K562 (cell line): ENCODE measurements around the gene ARHGAP28. TPM values are rescaled to one million over a fixed set of nuclear protein-coding genes. Genes with fewer than 3 reads are reported as not detected.

Source experiments
- ATAC-seq: fragments of 200-7000 bp; cut with Tn5 transposase; 3 replicates; pipeline ENCODE4 v1.9.1; 2020; ENCODE audit warnings: moderate library complexity
- BruUV-seq: library from RNA; stranded (reverse); fragments of 400-500 nt; replicated peaks from 2 replicates; lab custom pipeline; 2021; lab: Mats Ljungman, UMichigan
- CTCF ChIA-PET: fragments of 300-600 bp; formaldehyde crosslinking; extraction: SDS; loops from one replicate; lab custom pipeline; 2021; ENCODE audit warnings: low intra/inter-chr PET ratio; lab: Yijun Ruan, JAX
- POLR2A ChIA-PET: fragments of 300-600, 350-650 bp; sonication (Branson Sonifier 250); formaldehyde crosslinking; extraction: SDS; loops from one replicate; lab custom pipeline; 2021; ENCODE audit warnings: antibody characterized with exemption, inconsistent platforms; lab: Yijun Ruan, JAX
- DNase-seq, 4 experiments: peaks; one replicate each; pipeline versions ENCODE4 v3.0.0 to v3.0.0-alpha.2; 2011 to 2018; ENCODE audit warnings: low spot score in 3 of 4, mixed read lengths in 3 of 4; ENCODE audit errors: extremely low read depth in 1 of 4
- FAIRE-seq: peaks from 2 replicates; lab custom pipeline; 2011; peaks lifted over from hg19 to GRCh38; lab: Jason Lieb, UNC
- H2AFZ ChIP-seq: 2 replicates; pipeline ENCODE4 v1.6.0; 2011; ENCODE audit warnings: low read depth, low read length, control low read depth, inconsistent platforms
- H3K27ac ChIP-seq: fragments of 200-600 bp; 3 replicates; pipeline ENCODE4 v1.8.0; 2011; ENCODE audit warnings: low read depth, mild to moderate bottlenecking, control low read depth, inconsistent platforms, low read length, moderate library complexity, mixed read lengths; ENCODE audit errors: extremely low read depth
- H3K27me3 ChIP-seq, 2 experiments: fragments of 300-600 bp in 1 of 2; 2 replicates in 1 of 2; 3 replicates in 1 of 2; pipeline versions ENCODE4 v1.6.0 to v1.8.0; 2011; ENCODE audit warnings: inconsistent platforms in 2 of 2, low read length in 2 of 2, mild to moderate bottlenecking in 1 of 2, mixed read lengths in 1 of 2, moderate library complexity in 1 of 2; ENCODE audit not compliant: control insufficient read depth in 2 of 2, insufficient read depth in 2 of 2
- H3K36me3 ChIP-seq: fragments of 300-600 bp; 3 replicates; pipeline ENCODE4 v1.8.0; 2011; ENCODE audit warnings: mild to moderate bottlenecking, low read length, inconsistent platforms; ENCODE audit not compliant: control insufficient read depth, insufficient read depth
- H3K4me1 ChIP-seq, 2 experiments: fragments of 200-600 bp in 1 of 2; replicated peaks in 1 of 2; 2 replicates in 1 of 2; 3 replicates in 1 of 2; pipeline versions ENCODE4 v1.5.1 to v1.8.0; 2011; ENCODE audit warnings: inconsistent platforms in 2 of 2, low read length in 2 of 2, mild to moderate bottlenecking in 1 of 2, mixed read lengths in 1 of 2, moderate library complexity in 1 of 2; ENCODE audit not compliant: control insufficient read depth in 2 of 2, insufficient read depth in 2 of 2
- H3K4me2 ChIP-seq: 2 replicates; pipeline ENCODE4 v1.6.1; 2011; ENCODE audit warnings: low read length, control low read depth, inconsistent platforms, mixed read lengths; ENCODE audit not compliant: insufficient read depth
- H3K4me3 ChIP-seq: fragments of 200-600 bp; sonication (generic), shearing (Covaris generic); 2 replicates; pipeline ENCODE4 v1.5.1; 2016; ENCODE audit warnings: control low read depth, inconsistent platforms
- H3K79me2 ChIP-seq: fragments of 200-600 bp; 3 replicates; pipeline ENCODE4 v1.8.0; 2011; ENCODE audit warnings: low read length, inconsistent platforms; ENCODE audit not compliant: control insufficient read depth, insufficient read depth
- H3K9ac ChIP-seq, 2 experiments: 2 replicates each; pipeline versions ENCODE4 v1.6.0 to v1.6.1; 2011; ENCODE audit warnings: low read depth in 2 of 2, low read length in 2 of 2, control low read depth in 1 of 2, inconsistent platforms in 1 of 2, mild to moderate bottlenecking in 1 of 2, mixed read lengths in 1 of 2; ENCODE audit not compliant: insufficient read depth in 1 of 2
- H3K9me1 ChIP-seq: one replicate; pipeline ENCODE4 v1.6.0; 2011; ENCODE audit warnings: inconsistent platforms, mild to moderate bottlenecking, low read length, moderate library complexity; ENCODE audit not compliant: control insufficient read depth, insufficient read depth
- H3K9me3 ChIP-seq: replicated peaks from 2 replicates; pipeline ENCODE4 v1.5.1; 2011; ENCODE audit warnings: low read depth, low read length, inconsistent platforms; ENCODE audit not compliant: control insufficient read depth, insufficient read depth
- H4K20me1 ChIP-seq: replicated peaks from 2 replicates; pipeline ENCODE4 v1.6.1; 2011; ENCODE audit warnings: low read length, inconsistent platforms, mixed read lengths; ENCODE audit not compliant: control insufficient read depth, insufficient read depth
- ARID1B ChIP-seq: fragments of 450-650 bp; IDR thresholded peaks from 2 replicates; pipeline ENCODE4 v1.6.1; 2016; ENCODE audit warnings: antibody characterized with exemption, mild to moderate bottlenecking, inconsistent platforms
- CEBPG ChIP-seq, 3 experiments: fragments of 200-800 bp in 1 of 3; sonication (Bioruptor generic) in 1 of 3; sonication (generic) in 1 of 3; formaldehyde crosslinking in 1 of 3; IDR thresholded peaks in 2 of 3; conservative IDR thresholded peaks in 1 of 3; 2 replicates each; pipeline versions ENCODE4 v1.6.1 to v1.8.0; 2016 to 2022; ENCODE audit warnings: missing compliant biosample characterization in 2 of 3, missing genetic modification characterization in 2 of 3, mild to moderate bottlenecking in 1 of 3, missing genetic modification reagents in 1 of 3
- GTF2E2 ChIP-seq: fragments of 200-800 bp; sonication (Bioruptor generic); IDR thresholded peaks from 2 replicates; pipeline ENCODE4 v1.6.1; 2016; ENCODE audit warnings: missing genetic modification characterization, missing compliant biosample characterization
- ILF3 ChIP-seq: fragments of 450-650 bp; IDR thresholded peaks from 2 replicates; pipeline ENCODE4 v1.6.1; 2018; ENCODE audit warnings: antibody characterized with exemption, mild to moderate bottlenecking, moderate library complexity, borderline replicate concordance
- MLLT1 ChIP-seq, 2 experiments: fragments of 450-650 bp; IDR thresholded peaks; 2 replicates each; pipeline ENCODE4 v1.6.1; 2016
- MTA1 ChIP-seq: fragments of 450-650 bp; IDR thresholded peaks from 2 replicates; pipeline ENCODE4 v1.6.1; 2017; ENCODE audit warnings: borderline replicate concordance
- NCOA2 ChIP-seq, 2 experiments: fragments of 450-650 bp; IDR thresholded peaks; 2 replicates each; pipeline ENCODE4 v1.6.1; 2018; ENCODE audit warnings: mild to moderate bottlenecking in 2 of 2, moderate library complexity in 1 of 2; ENCODE audit not compliant: partially characterized antibody in 2 of 2
- NR2C2 ChIP-seq, 2 experiments: fragments of 200-800 bp in 1 of 2; sonication (Bioruptor generic) in 1 of 2; sonication (generic) in 1 of 2; formaldehyde crosslinking in 1 of 2; IDR thresholded peaks; 2 replicates each; pipeline versions ENCODE4 v1.6.1 to v1.8.0; 2016 to 2022; ENCODE audit warnings: mild to moderate bottlenecking in 1 of 2, missing compliant biosample characterization in 1 of 2, missing genetic modification characterization in 1 of 2, missing genetic modification reagents in 1 of 2
- POLR2AphosphoS2 ChIP-seq: IDR thresholded peaks from 2 replicates; pipeline ENCODE4 v1.6.1; 2012; ENCODE audit warnings: low read length, improper control_type of control experiment
- RBM39 ChIP-seq: fragments of 200-400 bp; formaldehyde crosslinking; optimal IDR thresholded peaks from 2 replicates; pipeline ENCODE3; 2018; ENCODE audit warnings: low read depth, low read length
- SMARCA4 ChIP-seq: fragments of 450-650 bp; IDR thresholded peaks from 2 replicates; pipeline ENCODE4 v1.6.1; 2016
- XRCC3 ChIP-seq: fragments of 450-650 bp; IDR thresholded peaks from 2 replicates; pipeline ENCODE4 v1.6.1; 2017; ENCODE audit warnings: mild to moderate bottlenecking, moderate library complexity
- WGBS: fragments of 100-300 bp; shearing (Covaris generic); methylation state at CpG from one replicate; pipeline ENCODE4 v1.1.6; 2016; ENCODE audit warnings: low coverage, mixed read lengths; ENCODE audit not compliant: insufficient coverage; ENCODE audit errors: missing lambda C conversion rate; 5-methylcytosine and 5-hydroxymethylcytosine counted together
- in situ Hi-C: fragments of 300-500 bp; cut with MboI; formaldehyde crosslinking; loops from 4 replicates; pipeline ENCODE4 v1.15.0; 2018; ENCODE audit warnings: inconsistent platforms, mixed read lengths
- intact Hi-C: fragments of 100-400 bp; cut with micrococcal nuclease; formaldehyde crosslinking; loops from 2 replicates; pipeline ENCODE4 v1.14.2; 2022
- polyA plus RNA-seq, 8 experiments: library from polyadenylated mRNA; depleted of rRNA in 4 of 8; stranded (reverse) in 5 of 8; unstranded in 3 of 8; fragments of >200 nt; fragmentation: Nextera tagmentation in 2 of 8; fragmentation: Illumina TruSeq in 1 of 8; extraction: Ambion mirVana in 2 of 8; extraction: Trizol in 1 of 8; gene quantifications; 2 replicates each; pipeline versions ENCODE4 v1.2.1 to v1.2.3, GENCODE V29; 2011 to 2014; ENCODE audit warnings: inconsistent platforms in 1 of 8, missing spikeins in 1 of 8
- total RNA-seq, 7 experiments: library from RNA; depleted of rRNA in 6 of 7; stranded (reverse); fragments of >200 nt in 6 of 7; fragmentation: Illumina TruSeq in 2 of 7; extraction: Trizol in 2 of 7; gene quantifications; 2 replicates each; pipeline versions ENCODE4 v1.2.1 to v1.2.3, GENCODE V29; 2011 to 2021; ENCODE audit warnings: low replicate concordance in 1 of 7

ARHGAP28 gene
- total and polyA plus RNA-seq, 9 of the 15 experiments (the other 6 are each of a cell fraction or from before 2014, with no cell fraction given): 0.93 to 5.9 (median 5.0) TPM

- ATAC-seq (no peak), DNase-seq (no peak), FAIRE-seq (no peak)
- Histone ChIP-seq H3K4me3 (no peak overlapping the region), H3K79me2 (no peaks in the 10 kb centered on the region), H3K9me1 (no peaks in the 10 kb centered on the region), H3K36me3 (no peaks in the 10 kb centered on the region), H3K4me2 (no peak overlapping the region), H3K9me3 (no peaks in the 10 kb centered on the region), H3K27me3 (no peaks in the 10 kb centered on the region; a peak in 1 of 5 replicates), H4K20me1 (no peaks in the 10 kb centered on the region), H2AFZ (no peak overlapping the region), H3K4me1 (no peaks in the 10 kb centered on the region), H3K9ac (no peak overlapping the region), H3K27ac (no peak overlapping the region)
- 2% methylated on average over 2 of the region's 2 CpGs for WGBS
- intact Hi-C loops: no loop called here
- in situ Hi-C loops: no loop called here
- TF ChIP-seq MTA1: no peak
- no peak for TF ChIP-seq POLR2AphosphoS2
- TF ChIP-seq SMARCA4: no peak
- no peak for TF ChIP-seq RBM39
- TF ChIP-seq XRCC3: no peak
- no peak for TF ChIP-seq NR2C2 (CRISPR knock-in tag; IDR thresholded peaks at IDR 0.05)
- TF ChIP-seq NR2C2 (tag; IDR thresholded peaks at IDR 0.05): no peak
- no peak for TF ChIP-seq NCOA2 (IDR thresholded peaks at IDR 0.05; ENCODE audit: partially characterized antibody in 2 of 2)
- no peak for TF ChIP-seq CEBPG (CRISPR knock-in tag; IDR thresholded peaks at IDR 0.05)
- no peak for TF ChIP-seq CEBPG (tag; conservative IDR thresholded peaks at IDR 0.05 in 1 of 2, IDR thresholded peaks at IDR 0.05 in 1 of 2)
- no peak for TF ChIP-seq MLLT1 (IDR thresholded peaks at IDR 0.05)
- no peak for TF ChIP-seq GTF2E2
- no peak for TF ChIP-seq ILF3
- TF ChIP-seq ARID1B: no peak
- ChIA-PET CTCF (no interaction called here), POLR2A (no interaction called here)
- BruUV-seq: no TSS peak
Measured at GRCh38 chr18:6843308-6843707, 113.8 kb downstream of the ARHGAP28 start.
